RWPE2 (cell line): ENCODE results near the gene ARNT2.

ENCODE experiments used
- ATAC-seq: fragments of 200-7000 bp; cut with Tn5 transposase; 3 replicates; pipeline ENCODE4 v1.9.1; 2021; ENCODE audit warnings: low read depth
- DNase-seq: peaks from one replicate; pipeline ENCODE4 v3.0.0-alpha.2; 2020; ENCODE audit warnings: low spot score
- H3K27ac ChIP-seq: fragments of 450-650 bp; 2 replicates; pipeline ENCODE4 v1.5.1; 2017; ENCODE audit warnings: mild to moderate bottlenecking; ENCODE audit not compliant: poor library complexity, severe bottlenecking
- H3K27me3 ChIP-seq: fragments of 250-450 bp; sonication (Bioruptor Pico); 2 replicates; pipeline ENCODE4 v1.5.1; 2021; ENCODE audit warnings: mild to moderate bottlenecking, moderate library complexity; ENCODE audit not compliant: insufficient read depth, poor library complexity, severe bottlenecking
- H3K36me3 ChIP-seq: fragments of 250-450 bp; sonication (Bioruptor Pico); 2 replicates; pipeline ENCODE4 v1.5.1; 2020; ENCODE audit warnings: low read depth, mild to moderate bottlenecking, moderate library complexity
- H3K4me1 ChIP-seq: fragments of 250-450 bp; sonication (Bioruptor Pico); 2 replicates; pipeline ENCODE4 v1.5.1; 2021; ENCODE audit warnings: mild to moderate bottlenecking, moderate library complexity; ENCODE audit not compliant: insufficient read depth, poor library complexity, severe bottlenecking
- H3K4me3 ChIP-seq: fragments of 250-450 bp; sonication (Bioruptor Pico); 2 replicates; pipeline ENCODE4 v1.5.1; 2021; ENCODE audit warnings: mild to moderate bottlenecking, moderate library complexity; ENCODE audit not compliant: severe bottlenecking
- H3K9me3 ChIP-seq: fragments of 250-450 bp; sonication (Bioruptor Pico); 2 replicates; pipeline ENCODE4 v1.5.1; 2021; ENCODE audit warnings: mild to moderate bottlenecking, moderate library complexity; ENCODE audit not compliant: severe bottlenecking
- TF ChIP-seq, protein P1 (sequence below): fragments of 450-650 bp; IDR thresholded peaks from one replicate; pipeline ENCODE4 v1.5.1; 2017; ENCODE audit warnings: mild to moderate bottlenecking, moderate library complexity; ENCODE audit not compliant: poor library complexity, severe bottlenecking

Gene ARNT2

DNA sequence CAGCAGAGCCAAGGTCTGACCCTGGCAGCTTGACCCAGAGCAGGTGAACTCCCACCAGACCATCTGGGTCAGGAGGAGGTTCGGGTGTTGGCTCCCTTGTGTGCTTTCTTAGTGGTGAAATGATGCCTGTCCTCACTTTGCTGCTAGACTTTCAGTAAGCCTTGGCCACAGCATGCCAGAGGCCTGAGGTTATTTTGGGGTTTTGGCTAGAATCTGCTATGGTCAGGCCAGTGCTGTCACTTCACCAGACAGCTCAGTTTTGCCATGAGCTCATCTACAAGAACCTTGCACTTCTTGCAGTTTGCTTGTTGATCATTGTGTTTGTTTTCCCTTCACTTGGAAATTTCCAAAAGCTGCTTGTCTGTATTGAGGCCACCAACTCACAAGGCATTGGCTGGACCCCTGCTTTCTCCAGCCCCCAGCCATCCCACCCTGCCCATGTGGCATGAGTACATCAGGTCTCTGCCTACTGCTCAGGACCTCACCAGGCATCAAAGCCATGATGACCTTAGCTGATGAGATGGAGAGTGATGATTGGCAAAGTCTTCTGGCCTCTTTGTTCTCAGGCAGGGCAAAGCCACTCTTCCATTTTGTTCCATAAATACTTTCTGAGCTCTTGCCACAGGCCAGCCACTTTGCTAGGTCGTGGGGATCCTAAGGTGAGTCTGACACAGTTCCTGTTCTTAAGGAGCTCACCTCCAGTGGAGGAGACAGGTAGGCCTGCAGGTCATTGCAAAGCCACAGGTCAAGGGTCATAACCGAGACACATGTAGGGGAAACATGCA, 122.6 kb downstream of the ARNT2 start:
- Histone ChIP-seq H3K27me3 (no peaks in the 10 kb centered on the region), H3K36me3 (no peaks in the 10 kb centered on the region), H3K4me3 (no peak overlapping the region), H3K27ac (no peak overlapping the region), H3K9me3 (no peaks in the 10 kb centered on the region), H3K4me1 (no peaks in the 10 kb centered on the region)
- TF ChIP-seq, protein P1, sequence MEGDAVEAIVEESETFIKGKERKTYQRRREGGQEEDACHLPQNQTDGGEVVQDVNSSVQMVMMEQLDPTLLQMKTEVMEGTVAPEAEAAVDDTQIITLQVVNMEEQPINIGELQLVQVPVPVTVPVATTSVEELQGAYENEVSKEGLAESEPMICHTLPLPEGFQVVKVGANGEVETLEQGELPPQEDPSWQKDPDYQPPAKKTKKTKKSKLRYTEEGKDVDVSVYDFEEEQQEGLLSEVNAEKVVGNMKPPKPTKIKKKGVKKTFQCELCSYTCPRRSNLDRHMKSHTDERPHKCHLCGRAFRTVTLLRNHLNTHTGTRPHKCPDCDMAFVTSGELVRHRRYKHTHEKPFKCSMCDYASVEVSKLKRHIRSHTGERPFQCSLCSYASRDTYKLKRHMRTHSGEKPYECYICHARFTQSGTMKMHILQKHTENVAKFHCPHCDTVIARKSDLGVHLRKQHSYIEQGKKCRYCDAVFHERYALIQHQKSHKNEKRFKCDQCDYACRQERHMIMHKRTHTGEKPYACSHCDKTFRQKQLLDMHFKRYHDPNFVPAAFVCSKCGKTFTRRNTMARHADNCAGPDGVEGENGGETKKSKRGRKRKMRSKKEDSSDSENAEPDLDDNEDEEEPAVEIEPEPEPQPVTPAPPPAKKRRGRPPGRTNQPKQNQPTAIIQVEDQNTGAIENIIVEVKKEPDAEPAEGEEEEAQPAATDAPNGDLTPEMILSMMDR = no peak
- ATAC-seq (no peak), DNase-seq (no peak)

DNA sequence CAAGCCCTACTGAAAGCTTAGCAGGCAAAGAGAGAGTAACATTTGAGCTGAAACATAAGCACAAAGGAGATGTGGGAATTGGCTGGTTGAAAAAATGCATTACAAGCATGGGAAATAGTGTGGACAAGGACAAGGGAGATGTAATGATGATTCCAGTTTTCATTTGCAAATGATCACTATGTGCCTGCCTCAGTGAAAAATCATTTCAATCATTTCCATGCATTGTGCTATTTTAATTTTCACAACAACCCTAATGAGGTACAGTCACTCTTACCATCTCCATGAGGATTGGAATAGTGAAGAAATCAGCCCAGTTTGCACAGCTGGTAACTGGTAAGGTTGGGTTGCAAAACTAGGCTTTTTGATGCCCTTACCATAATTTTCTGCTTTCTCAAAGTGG, 123.2 kb downstream of the ARNT2 start:
- DNase-seq (no peak), ATAC-seq (no peak)
- Histone ChIP-seq H3K27ac (no peak overlapping the region), H3K4me3 (no peak overlapping the region), H3K36me3 (no peaks in the 10 kb centered on the region), H3K27me3 (no peaks in the 10 kb centered on the region), H3K9me3 (no peaks in the 10 kb centered on the region), H3K4me1 (no peaks in the 10 kb centered on the region)
- TF ChIP-seq, protein P1 = no peak

DNA sequence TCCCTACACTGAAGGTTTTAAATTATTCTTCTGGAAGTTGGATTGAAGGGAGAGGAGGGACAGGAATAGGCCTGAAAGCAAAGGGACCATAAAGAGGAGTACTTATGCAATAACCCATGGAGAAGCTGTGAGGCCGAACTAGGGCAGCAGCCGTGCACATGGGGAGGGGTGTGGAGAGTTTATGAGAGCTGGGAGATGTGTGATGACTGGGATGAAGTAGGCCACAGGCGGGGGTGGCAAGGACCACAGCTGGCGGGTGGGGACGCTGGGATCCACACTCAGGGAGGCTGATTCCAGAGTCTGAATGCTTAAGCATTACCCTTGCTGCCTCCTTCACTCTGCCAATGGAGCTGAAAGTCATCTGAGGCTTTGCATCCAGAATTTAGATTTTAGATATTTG, 123.8 kb downstream of the ARNT2 start:
- TF ChIP-seq, protein P1 = no peak
- DNase-seq (no peak), ATAC-seq (no peak)
- Histone ChIP-seq H3K27me3 (no peaks in the 10 kb centered on the region), H3K27ac (no peak overlapping the region), H3K9me3 (no peaks in the 10 kb centered on the region), H3K4me1 (no peaks in the 10 kb centered on the region), H3K4me3 (no peak overlapping the region), H3K36me3 (no peaks in the 10 kb centered on the region)

DNA sequence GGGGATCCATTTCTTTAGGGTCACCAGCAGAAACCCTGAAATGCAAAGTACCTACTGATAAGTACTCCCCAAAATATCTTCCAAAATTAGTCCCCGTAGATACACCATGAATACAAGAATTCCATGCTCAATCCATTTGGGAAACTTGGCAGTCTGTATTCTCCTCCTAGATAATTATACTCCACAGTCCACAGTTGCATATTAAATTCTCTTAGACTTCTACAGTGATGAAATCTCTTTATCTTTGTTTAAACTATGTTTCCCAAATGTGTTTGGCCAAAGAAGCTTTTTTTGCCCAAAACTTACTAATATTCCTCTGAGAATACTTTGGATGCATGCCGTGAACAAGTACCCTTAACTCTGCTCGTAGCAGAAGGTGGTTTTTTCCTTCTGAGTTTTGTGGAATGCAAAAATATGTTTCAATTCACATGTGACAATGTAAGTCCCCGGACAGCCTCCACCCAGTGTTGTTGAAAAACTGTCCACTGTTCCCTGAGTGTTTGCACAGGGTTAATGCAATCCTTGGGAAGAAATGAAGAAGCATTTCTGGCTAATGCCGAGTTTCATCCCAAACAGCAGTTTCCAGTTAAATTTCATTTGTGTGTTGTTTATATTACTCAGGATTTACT, 126.7 kb downstream of the ARNT2 start:
- no peaks in the 10 kb centered on the region for H3K36me3 ChIP-seq
- H3K27me3 ChIP-seq = no peaks in the 10 kb centered on the region
- H3K27ac ChIP-seq = no peak overlapping the region
- DNase-seq (no peak), ATAC-seq (no peak)
- TF ChIP-seq, protein P1 = no peak
- no peak overlapping the region for H3K4me3 ChIP-seq
- no peaks in the 10 kb centered on the region for H3K4me1 ChIP-seq
- H3K9me3 ChIP-seq = no peaks in the 10 kb centered on the region

DNA sequence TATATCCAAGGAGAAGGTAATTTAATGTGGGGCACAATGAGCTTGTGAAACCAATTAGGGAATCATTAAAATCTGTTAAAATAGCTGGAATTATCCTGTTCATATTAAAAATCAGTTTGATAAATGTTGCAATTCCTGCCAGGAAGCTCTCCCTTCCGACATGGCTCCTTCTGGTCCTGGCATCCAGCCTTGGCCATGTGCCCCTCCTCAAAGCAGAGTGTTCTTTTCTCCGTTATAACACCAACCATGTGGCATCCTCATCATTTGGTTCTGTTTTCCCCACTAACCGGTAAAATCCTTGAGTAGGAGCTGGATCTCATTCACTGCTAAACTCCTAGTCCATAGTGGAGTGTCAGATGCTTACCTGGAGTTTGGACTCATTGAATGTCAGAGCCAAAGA, 127.2 kb downstream of the ARNT2 start:
- ATAC-seq = no peak
- no peak overlapping the region for H3K27ac ChIP-seq

More for the DNA sequence above, 127.2 kb downstream of the ARNT2 start:
- H3K4me1 ChIP-seq = no peaks in the 10 kb centered on the region
- TF ChIP-seq, protein P1 = no peak
- H3K36me3 ChIP-seq = no peaks in the 10 kb centered on the region
- H3K4me3 ChIP-seq = no peak overlapping the region
- DNase-seq = no peak
- H3K9me3 ChIP-seq = no peaks in the 10 kb centered on the region
- H3K27me3 ChIP-seq = no peaks in the 10 kb centered on the region
